NCI-H128 (cell line): ENCODE measurements around the gene PNP.

ENCODE experiments used
- DNase-seq: peaks from one replicate; lab custom pipeline; 2025; ENCODE audit not compliant: unreplicated experiment; lab: John Stamatoyannopoulos, UW

Gene PNP

GRCh38 chr14:20454516-20455354, 14.5 kb upstream of the PNP start, which contains the start of the genes APEX1 and OSGEP:
TSS of gene APEX1 (plus strand) at chr14:20455226. CDS start at chr14:20455646, 420 bp downstream.
TSS of gene OSGEP (minus strand) at chr14:20454812. CDS start at chr14:20454683, 129 bp downstream.
- peak; percentile 98 for DNase-seq

GRCh38 chr14:20455355-20456300, 13.6 kb upstream of the PNP start:
- DNase-seq = no peak

- DNase-seq = no peak
These were observed 12.2 kb upstream of the PNP start for GRCh38 chr14:20456971-20457370.

GRCh38 chr14:20458031-20458789, 11.0 kb upstream of the PNP start:
- DNase-seq = no peak

- no peak for DNase-seq
These were observed 8.6 kb upstream of the PNP start for GRCh38 chr14:20460458-20461224.

GRCh38 chr14:20461225-20462141, 7.7 kb upstream of the PNP start, which contains the start of gene PIP4P1:
TSS of gene PIP4P1 (minus strand) at chr14:20461434. CDS start at chr14:20461325, 109 bp downstream.
- peak; percentile 98 for DNase-seq

- DNase-seq = no peak
These were observed 403 bp upstream of the PNP start for GRCh38 chr14:20468764-20469241.

GRCh38 chr14:20469890-20470602, 840 bp downstream of the PNP start:
- no peak for DNase-seq

- DNase-seq = no peak
These were observed 1.3 kb downstream of the PNP start for GRCh38 chr14:20470603-20470901.

- no peak for DNase-seq
These were observed 3.4 kb downstream of the PNP start for GRCh38 chr14:20472536-20473169.

GRCh38 chr14:20476776-20477175, 7.6 kb downstream of the PNP start:
- no peak for DNase-seq

GRCh38 chr14:20477211-20477876, 8.1 kb downstream of the PNP start:
- DNase-seq = no peak

GRCh38 chr14:20478894-20479293, 9.7 kb downstream of the PNP start:
- DNase-seq = no peak

- no peak for DNase-seq
These were observed 13.2 kb downstream of the PNP start for GRCh38 chr14:20482382-20482781.

- DNase-seq = no peak
These were observed 16.7 kb downstream of the PNP start for GRCh38 chr14:20485900-20486299.

- no peak for DNase-seq
These were observed 17.6 kb downstream of the PNP start for GRCh38 chr14:20486684-20487395.

- no peak for DNase-seq
These were observed 18.2 kb downstream of the PNP start for GRCh38 chr14:20487396-20487725.
